ENCODE results near the gene UMODL1. TPM values are rescaled to one million over a fixed set of nuclear protein-coding genes. Genes with fewer than 3 reads are reported as not detected.
A peak's percentile ranks its signal among the peaks of the same experiment; 100 is the strongest.

Gene UMODL1
- total RNA-seq, 3 donors from 2014 or later (not counting 1 experiment from before 2014, with no cell fraction given): 0.14 to 0.28 TPM; not detected in 1

DNA sequence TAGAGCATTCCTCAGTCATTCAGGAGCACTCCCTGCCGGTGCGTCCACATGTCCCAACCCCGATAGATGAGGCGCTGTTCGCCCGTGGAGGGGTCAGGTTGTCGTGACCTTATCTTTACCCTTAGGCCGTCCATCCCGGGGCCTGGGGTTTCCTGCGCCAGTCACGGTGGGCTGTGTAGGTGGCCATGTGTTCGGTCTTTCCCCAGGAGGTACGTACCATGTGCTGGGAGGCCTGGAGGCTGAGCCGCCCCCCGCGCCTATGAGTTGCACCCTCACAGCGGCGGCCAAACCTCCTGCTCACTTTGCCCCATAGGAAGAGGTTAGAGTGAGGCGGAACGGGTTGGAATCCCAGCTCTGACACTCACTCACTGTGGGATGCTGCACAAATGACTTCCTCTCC, 35.3 kb downstream of the UMODL1 start:
- H3K4me1 Mint-ChIP-seq: no peaks in the 10 kb centered on the region
- intact Hi-C loops (cut with micrococcal nuclease): no loop called here
- ATAC-seq (no peak), DNase-seq (no peak)
- H3K36me3 Mint-ChIP-seq: no peaks in the 10 kb centered on the region
- H3K27me3 ChIP-seq (ENCODE audit: control insufficient read depth, insufficient read depth, low read length): no peaks in the 10 kb centered on the region
- no peak overlapping the region for H3K4me3 Mint-ChIP-seq
- no peak overlapping the region for H3K27ac ChIP-seq (ENCODE audit: low read length)
- H3K27me3 Mint-ChIP-seq (ENCODE audit: low read depth in 2 of 2): peaks cover 6 to 24% of the 10 kb centered on the region in 2 donors
- H3K36me3 ChIP-seq (ENCODE audit: control insufficient read depth, insufficient read depth, low read length): no peaks in the 10 kb centered on the region
- H3K4me3 ChIP-seq (ENCODE audit: low read length): no peak overlapping the region
- WGBS (ENCODE audit: insufficient coverage): 93% methylated on average over 20 of the region's 20 CpGs
- peaks cover 13% of the 10 kb centered on the region for H3K4me1 ChIP-seq (ENCODE audit: control insufficient read depth, insufficient read depth, low read length)
- no peak overlapping the region for H3K27ac Mint-ChIP-seq
- no peaks in the 10 kb centered on the region for H3K9me3 Mint-ChIP-seq
- TF ChIP-seq CTCF (IDR thresholded peaks at IDR 0.05): no peak
- no peaks in the 10 kb centered on the region for H3K9me3 ChIP-seq (ENCODE audit: control insufficient read depth, insufficient read depth, low read length)

DNA sequence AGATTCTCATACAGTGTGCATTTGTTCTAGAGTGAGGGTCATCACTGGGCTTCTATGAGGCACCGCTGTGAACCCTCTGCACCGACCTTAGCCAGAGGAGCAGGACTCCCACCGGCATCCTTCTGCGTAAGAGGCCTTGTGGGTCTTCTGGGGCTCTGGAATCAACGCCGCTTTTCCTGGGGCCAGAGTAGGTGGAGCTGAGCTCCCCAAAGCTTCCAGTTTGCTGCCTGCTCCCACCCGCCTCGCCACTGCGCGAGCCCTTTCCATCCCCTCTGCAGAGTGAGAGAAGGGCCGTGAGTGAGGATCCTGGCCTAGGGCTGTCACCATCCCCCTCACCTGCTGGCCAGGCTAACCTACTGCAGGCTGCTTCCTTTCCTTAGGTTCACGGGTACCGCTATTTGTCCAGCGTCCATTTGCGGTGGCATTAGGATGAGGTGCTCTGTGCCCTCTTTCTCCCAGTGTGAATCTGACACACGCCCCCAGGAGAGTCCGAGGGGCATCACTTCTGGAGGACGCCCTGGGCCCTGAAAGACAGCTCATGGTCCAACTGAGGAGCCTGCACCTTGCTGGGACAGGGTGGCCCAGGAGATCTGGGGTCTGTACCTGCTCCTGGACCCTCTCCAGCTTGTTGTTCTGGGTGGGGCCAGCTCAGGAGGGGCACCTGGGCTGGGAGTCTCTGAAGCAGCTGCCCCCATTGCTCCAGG, 36.2 kb downstream of the UMODL1 start:
- Histone ChIP-seq H3K4me1 (ENCODE audit: control insufficient read depth, insufficient read depth, low read length) (peaks cover 13% of the 10 kb centered on the region), H3K27me3 (ENCODE audit: control insufficient read depth, insufficient read depth, low read length) (no peaks in the 10 kb centered on the region), H3K36me3 (ENCODE audit: control insufficient read depth, insufficient read depth, low read length) (no peaks in the 10 kb centered on the region), H3K9me3 (ENCODE audit: control insufficient read depth, insufficient read depth, low read length) (no peaks in the 10 kb centered on the region), H3K4me3 (ENCODE audit: low read length) (no peak overlapping the region), H3K27ac (ENCODE audit: low read length) (no peak overlapping the region)
- Mint-ChIP-seq H3K36me3 (no peaks in the 10 kb centered on the region), H3K4me1 (no peaks in the 10 kb centered on the region), H3K4me3 (no peak overlapping the region), H3K27ac (no peak overlapping the region), H3K9me3 (no peaks in the 10 kb centered on the region), H3K27me3 (ENCODE audit: low read depth in 2 of 2) (peaks cover 13 to 27% of the 10 kb centered on the region in 2 donors)
- no peak for DNase-seq
- ATAC-seq: peak in 2 of 3 donors; percentile 4 to 28
- WGBS (ENCODE audit: insufficient coverage): 80% methylated on average over 18 of the region's 18 CpGs
- intact Hi-C loops (cut with micrococcal nuclease): no loop called here
- TF ChIP-seq CTCF (IDR thresholded peaks at IDR 0.05): no peak

GRCh38 chr21:42107881-42108553, 36.9 kb downstream of the UMODL1 start:
- H3K4me1 ChIP-seq (ENCODE audit: control insufficient read depth, insufficient read depth, low read length): peaks cover 13% of the 10 kb centered on the region
- Mint-ChIP-seq H3K27ac (no peak overlapping the region), H3K9me3 (no peaks in the 10 kb centered on the region), H3K4me3 (no peak overlapping the region), H3K4me1 (no peaks in the 10 kb centered on the region), H3K36me3 (no peaks in the 10 kb centered on the region), H3K27me3 (ENCODE audit: low read depth in 2 of 2) (peaks cover 20 to 29% of the 10 kb centered on the region in 2 donors)
- H3K27ac ChIP-seq (ENCODE audit: low read length): no peak overlapping the region
- ATAC-seq: peak; percentile 75 to 97 (median 78)
- H3K9me3 ChIP-seq (ENCODE audit: control insufficient read depth, insufficient read depth, low read length): no peaks in the 10 kb centered on the region
- no peak overlapping the region for H3K4me3 ChIP-seq (ENCODE audit: low read length)
- no peak for TF ChIP-seq CTCF (IDR thresholded peaks at IDR 0.05)
- peak in 1 of 2 donors; percentile 85 for DNase-seq
- 4% methylated on average over 18 of the region's 18 CpGs for WGBS (ENCODE audit: insufficient coverage)
- H3K36me3 ChIP-seq (ENCODE audit: control insufficient read depth, insufficient read depth, low read length): no peaks in the 10 kb centered on the region
- no peaks in the 10 kb centered on the region for H3K27me3 ChIP-seq (ENCODE audit: control insufficient read depth, insufficient read depth, low read length)
- intact Hi-C loops (cut with micrococcal nuclease): no loop called here
